Activated T-cell treated with anti-CD3 and anti-CD28 coated beads, Interleukin-2, amount 50 U/mL, for 4 hours (primary cell): ENCODE results near the gene TBC1D32. TPM values are rescaled to one million over a fixed set of nuclear protein-coding genes. Genes with fewer than 3 reads are reported as not detected.
"Not testable (repeated sequence)": the region's sequence is repeated elsewhere in the genome, so short reads cannot be mapped to it uniquely, and the experiment has no call there.

Source experiments
- ATAC-seq, 2 donors: fragments of 200-7000 bp; cut with Tn5 transposase; one replicate each; pipeline ENCODE4 v1.10.0; 2021
- DNase-seq: peaks from one replicate; pipeline ENCODE4 v3.0.0-alpha.2; 2020
- H3K27me3 Mint-ChIP-seq: one replicate; pipeline ENCODE4 v1.8.0; 2021; ENCODE audit warnings: low read depth, mixed read lengths
- H3K36me3 Mint-ChIP-seq: one replicate; pipeline ENCODE4 v1.8.0; 2022; ENCODE audit warnings: mixed read lengths; ENCODE audit not compliant: insufficient read depth
- H3K4me1 Mint-ChIP-seq: one replicate; pipeline ENCODE4 v1.8.0; 2021; ENCODE audit warnings: low read depth, mixed read lengths
- H3K4me3 Mint-ChIP-seq: one replicate; pipeline ENCODE4 v1.8.0; 2021; ENCODE audit warnings: mild to moderate bottlenecking, moderate library complexity, mixed read lengths
- H3K9me3 Mint-ChIP-seq: one replicate; pipeline ENCODE4 v1.8.0; 2021; ENCODE audit warnings: mixed read lengths
- total RNA-seq, 3 donors: library from RNA; stranded (reverse); gene quantifications; one replicate each; pipeline ENCODE4 v1.2.1, GENCODE V29; 2021

TBC1D32 gene, protein sequence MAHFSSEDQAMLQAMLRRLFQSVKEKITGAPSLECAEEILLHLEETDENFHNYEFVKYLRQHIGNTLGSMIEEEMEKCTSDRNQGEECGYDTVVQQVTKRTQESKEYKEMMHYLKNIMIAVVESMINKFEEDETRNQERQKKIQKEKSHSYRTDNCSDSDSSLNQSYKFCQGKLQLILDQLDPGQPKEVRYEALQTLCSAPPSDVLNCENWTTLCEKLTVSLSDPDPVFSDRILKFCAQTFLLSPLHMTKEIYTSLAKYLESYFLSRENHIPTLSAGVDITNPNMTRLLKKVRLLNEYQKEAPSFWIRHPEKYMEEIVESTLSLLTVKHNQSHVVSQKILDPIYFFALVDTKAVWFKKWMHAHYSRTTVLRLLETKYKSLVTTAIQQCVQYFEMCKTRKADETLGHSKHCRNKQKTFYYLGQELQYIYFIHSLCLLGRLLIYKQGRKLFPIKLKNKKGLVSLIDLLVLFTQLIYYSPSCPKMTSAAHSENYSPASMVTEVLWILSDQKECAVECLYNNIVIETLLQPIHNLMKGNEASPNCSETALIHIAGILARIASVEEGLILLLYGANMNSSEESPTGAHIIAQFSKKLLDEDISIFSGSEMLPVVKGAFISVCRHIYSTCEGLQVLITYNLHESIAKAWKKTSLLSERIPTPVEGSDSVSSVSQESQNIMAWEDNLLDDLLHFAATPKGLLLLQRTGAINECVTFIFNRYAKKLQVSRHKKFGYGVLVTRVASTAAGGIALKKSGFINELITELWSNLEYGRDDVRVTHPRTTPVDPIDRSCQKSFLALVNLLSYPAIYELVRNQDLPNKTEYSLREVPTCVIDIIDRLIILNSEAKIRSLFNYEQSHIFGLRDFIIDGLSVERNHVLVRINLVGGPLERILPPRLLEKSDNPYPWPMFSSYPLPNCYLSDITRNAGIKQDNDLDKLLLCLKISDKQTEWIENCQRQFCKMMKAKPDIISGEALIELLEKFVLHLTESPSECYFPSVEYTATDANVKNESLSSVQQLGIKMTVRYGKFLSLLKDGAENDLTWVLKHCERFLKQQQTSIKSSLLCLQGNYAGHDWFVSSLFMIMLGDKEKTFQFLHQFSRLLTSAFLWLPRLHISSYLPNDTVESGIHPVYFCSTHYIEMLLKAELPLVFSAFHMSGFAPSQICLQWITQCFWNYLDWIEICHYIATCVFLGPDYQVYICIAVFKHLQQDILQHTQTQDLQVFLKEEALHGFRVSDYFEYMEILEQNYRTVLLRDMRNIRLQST
- total RNA-seq: 1 to 10 TPM; 2.4 to 3.5 (median 3.2) TPM

DNA sequence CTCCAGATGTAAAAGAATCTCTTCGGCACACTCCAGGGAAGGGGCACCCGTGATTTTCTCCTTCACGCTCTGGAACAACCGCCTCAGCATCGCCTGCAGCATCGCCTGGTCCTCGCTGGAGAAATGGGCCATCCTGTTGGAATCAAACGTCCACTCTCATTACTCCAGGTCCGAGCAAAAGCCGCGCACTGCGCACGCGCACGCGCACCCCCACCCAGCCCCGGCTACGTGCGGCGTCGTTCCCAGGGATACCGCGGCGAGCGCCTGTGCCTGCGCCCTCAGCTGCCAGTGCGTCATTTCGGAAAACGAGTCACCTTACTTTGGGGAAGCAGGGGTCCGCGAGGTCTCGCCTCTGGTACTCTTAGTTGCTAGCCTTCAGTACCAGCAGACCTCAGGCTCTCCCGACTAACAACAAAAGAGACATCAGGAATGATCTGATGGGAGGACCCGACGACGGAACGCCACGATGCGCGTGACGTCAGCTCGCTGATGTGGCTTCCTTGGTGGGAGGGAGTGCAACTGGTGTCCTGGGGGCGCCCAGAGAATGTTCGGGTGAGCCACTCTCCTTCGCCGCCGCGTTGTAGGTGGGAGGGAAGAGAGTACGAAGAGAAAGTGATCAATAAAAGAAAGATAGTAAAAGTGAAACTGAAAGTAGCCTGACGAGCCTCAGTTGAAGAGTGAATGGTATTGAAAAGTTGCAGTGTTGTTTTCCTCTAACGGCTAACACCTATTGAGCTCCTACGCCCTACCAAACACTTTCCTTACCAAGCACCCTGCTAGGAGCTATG lies at the start of gene TBC1D32:
TBC1D32 (minus strand) TSS at position 182 of the 788 bp plus-strand sequence; CDS start at position 132, 50 bp downstream.
- peak; percentile 91 to 92 for ATAC-seq
- Mint-ChIP-seq H3K36me3 (no peaks in the 10 kb centered on the region), H3K4me3 (peak within 1 kb of the TSS; percentile 92), H3K9me3 (no peaks in the 10 kb centered on the region), H3K4me1 (peaks cover 25% of the 10 kb centered on the region), H3K27me3 (peaks cover 2% of the 10 kb centered on the region)
- DNase-seq: peak; percentile 85

DNA sequence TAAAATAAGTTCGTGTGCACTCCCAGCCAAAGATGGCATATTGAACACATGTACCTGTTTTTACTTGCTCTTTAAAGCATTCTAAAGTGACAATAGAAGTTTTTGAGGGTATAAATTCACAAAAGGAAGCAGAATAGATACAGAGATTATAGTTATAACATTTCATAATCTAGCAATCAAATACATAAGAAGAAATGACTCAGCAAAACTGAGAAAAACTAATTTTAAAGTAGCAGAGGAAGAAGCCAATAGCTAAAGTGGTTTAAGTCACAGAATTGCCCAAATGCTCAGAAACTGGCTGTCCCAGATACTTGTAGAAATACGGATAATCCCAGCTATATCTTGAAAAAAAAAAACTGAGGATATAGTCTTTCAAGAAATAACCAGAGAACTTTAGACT lies 49.2 kb upstream of the TBC1D32 start:
- H3K36me3 Mint-ChIP-seq: no peaks in the 10 kb centered on the region
- ATAC-seq: no peak
- no peaks in the 10 kb centered on the region for H3K4me1 Mint-ChIP-seq
- no peak for DNase-seq
- H3K9me3 Mint-ChIP-seq: no peaks in the 10 kb centered on the region
- peaks cover 4% of the 10 kb centered on the region for H3K27me3 Mint-ChIP-seq
- H3K4me3 Mint-ChIP-seq: no peak overlapping the region

DNA sequence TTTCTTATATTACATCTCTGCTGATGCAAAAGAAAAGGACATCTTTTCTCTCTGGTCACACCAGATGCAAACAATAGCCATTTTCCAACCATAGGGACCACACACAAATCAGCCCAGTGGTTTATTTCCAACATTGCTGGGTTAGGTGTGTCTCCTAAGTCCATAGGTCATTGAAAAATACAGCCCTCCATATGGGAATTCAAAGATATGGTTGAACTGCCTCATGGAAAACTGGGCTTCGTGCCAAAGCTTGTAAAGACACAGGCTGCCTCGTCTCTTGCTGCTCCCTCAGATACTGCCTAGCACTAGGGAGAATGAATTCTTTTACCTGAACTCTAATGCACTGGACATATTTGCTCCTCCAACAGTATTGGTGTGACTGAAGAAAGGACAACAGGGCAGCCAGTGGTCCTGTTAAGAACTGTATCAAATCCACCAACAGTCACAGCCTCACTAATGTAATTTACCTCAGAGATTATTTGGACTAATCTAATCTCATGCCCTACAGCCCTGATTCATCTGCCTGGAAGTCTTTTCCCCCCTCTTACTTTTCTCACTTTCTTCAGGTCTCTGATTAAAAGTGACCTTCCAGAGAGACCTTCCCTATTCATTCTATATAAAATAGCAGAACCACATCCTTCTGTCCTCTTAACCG lies 48.3 kb upstream of the TBC1D32 start:
- Mint-ChIP-seq H3K4me1 (no peaks in the 10 kb centered on the region), H3K36me3 (no peaks in the 10 kb centered on the region), H3K4me3 (no peak overlapping the region), H3K9me3 (no peaks in the 10 kb centered on the region), H3K27me3 (peaks cover 4% of the 10 kb centered on the region)
- DNase-seq (no peak), ATAC-seq (no peak)

DNA sequence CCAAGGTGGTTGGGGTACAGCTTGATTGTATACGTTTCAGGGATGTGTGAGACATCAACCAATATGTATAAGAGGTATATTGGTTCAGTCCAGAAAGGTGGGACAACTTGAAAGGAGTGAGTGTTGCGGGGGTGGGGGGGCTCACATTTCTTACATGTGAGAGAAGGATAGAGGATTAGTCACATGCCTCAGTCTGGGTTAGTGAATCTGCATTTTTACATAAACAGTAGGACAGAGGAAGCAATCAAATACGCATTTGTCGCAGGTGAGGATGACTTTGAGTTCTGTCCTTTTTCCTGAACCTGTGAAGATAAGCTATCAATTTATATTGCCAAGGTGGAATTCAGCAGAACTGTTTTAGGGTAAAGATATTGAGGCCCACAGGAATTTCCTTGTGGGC lies 42.1 kb upstream of the TBC1D32 start:
- H3K9me3 Mint-ChIP-seq: no peaks in the 10 kb centered on the region
- ATAC-seq (no peak), DNase-seq (no peak)
- H3K4me1 Mint-ChIP-seq: no peaks in the 10 kb centered on the region
- no peak overlapping the region for H3K4me3 Mint-ChIP-seq
- H3K36me3 Mint-ChIP-seq: no peaks in the 10 kb centered on the region
- peaks cover 4% of the 10 kb centered on the region for H3K27me3 Mint-ChIP-seq

DNA sequence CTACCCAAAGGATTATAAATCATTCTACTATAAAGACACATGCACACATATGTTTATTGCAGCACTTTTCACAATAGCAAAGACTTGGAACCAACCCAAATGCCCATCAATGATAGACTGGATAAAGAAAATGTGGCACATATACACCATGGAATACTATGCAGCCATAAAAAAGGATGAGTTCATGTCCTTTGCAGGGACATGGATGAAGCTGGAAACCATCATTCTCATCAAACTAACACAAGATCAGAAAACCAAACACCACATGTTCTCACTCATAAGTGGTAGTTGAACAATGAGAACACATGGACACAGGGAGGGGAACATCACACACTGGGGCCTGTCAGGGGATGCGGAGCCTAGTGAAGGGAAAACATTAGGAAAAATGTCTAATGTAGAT lies 39.9 kb upstream of the TBC1D32 start:
- H3K36me3 Mint-ChIP-seq, H3K4me3 Mint-ChIP-seq, ATAC-seq, H3K9me3 Mint-ChIP-seq, H3K27me3 Mint-ChIP-seq, DNase-seq, H3K4me1 Mint-ChIP-seq: not testable (repeated sequence)

DNA sequence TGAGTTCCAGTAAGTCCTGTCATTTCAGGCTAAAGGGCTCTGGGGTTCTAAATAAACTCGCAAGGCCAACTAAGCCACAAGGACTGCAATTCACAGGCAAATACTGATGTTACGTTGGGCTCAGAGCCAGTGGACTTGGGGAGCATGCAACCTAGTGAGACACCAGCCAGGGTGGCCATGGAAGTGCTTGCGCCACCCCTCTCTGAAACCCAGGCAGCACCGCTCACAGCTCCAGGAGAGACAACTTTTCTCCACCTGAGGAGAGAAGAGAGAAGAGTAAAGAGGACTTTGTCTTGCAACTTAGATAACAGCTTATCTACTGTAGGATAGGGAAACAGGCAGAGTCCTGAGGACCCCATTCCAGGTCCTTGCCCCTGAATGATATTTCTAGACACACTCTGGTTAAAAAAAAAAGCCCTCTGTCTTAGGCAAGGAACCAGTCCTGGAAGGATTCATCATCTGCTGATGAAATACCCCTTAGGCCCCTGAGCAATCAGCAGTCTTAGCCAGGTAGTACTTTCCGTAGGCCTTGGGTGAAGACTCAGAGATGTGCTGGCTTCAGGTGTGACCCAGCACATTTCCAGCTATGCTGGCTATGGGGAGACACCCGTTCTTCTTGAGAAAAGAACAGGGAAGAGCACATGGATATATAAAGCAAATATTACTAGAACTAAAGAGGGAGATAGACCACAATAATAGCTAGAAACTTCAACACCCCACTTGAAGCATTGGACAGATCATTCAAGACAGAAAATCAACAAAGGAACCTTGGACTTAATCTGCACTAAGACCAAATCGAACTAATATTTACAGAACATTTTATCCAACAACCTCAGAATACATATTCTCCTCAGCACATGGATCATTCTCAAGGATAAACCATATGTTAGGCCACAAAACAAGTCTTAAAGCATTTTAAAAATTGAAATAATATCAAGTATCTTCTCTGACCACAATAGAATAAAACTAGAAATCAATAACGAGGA lies 31.5 kb upstream of the TBC1D32 start:
- Mint-ChIP-seq H3K36me3 (no peaks in the 10 kb centered on the region), H3K9me3 (no peaks in the 10 kb centered on the region), H3K27me3 (peaks cover 11% of the 10 kb centered on the region), H3K4me3 (no peak overlapping the region), H3K4me1 (no peaks in the 10 kb centered on the region)
- DNase-seq: no peak
- ATAC-seq: no peak

DNA sequence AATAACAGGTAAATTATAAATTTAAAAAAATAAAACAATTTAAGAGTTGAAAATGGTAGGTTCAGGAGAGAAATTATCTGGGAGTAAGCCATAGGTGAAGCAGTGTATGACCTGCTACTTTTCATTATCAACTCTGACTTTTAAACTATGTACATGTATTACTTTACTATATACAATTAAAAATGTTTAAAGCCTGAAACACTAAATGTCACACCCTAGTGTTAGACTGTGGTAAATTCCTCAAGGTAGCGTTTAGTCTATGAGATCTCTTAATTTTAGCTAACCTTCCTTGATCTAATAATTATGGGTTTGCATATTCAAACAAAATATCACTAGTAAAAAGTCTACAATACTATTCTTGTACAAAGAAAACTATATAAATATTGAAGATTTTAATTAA lies 22.3 kb upstream of the TBC1D32 start:
- DNase-seq (no peak), ATAC-seq (no peak)
- H3K4me1 Mint-ChIP-seq: no peaks in the 10 kb centered on the region
- no peaks in the 10 kb centered on the region for H3K36me3 Mint-ChIP-seq
- H3K9me3 Mint-ChIP-seq: no peaks in the 10 kb centered on the region
- peaks cover 28% of the 10 kb centered on the region for H3K27me3 Mint-ChIP-seq
- H3K4me3 Mint-ChIP-seq: no peak overlapping the region

DNA sequence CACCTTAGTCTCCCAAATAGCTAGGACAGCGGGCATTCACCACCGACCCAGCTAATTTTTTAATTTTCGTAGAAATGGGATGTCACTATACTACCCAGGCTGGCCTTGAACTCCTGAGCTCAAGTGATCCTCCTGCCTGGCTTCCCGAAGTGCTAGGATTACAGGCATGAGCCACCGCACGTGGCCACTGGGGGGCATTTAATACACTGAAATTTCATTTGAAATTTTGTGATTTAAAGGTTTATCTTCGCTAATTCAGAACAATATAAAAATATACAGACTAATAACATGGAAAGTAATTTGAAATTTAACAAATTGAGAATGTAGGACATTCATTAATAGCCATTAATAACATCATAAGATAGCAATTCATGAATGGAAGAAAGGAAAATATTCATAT lies 20.5 kb upstream of the TBC1D32 start:
- H3K9me3 Mint-ChIP-seq: no peaks in the 10 kb centered on the region
- no peaks in the 10 kb centered on the region for H3K36me3 Mint-ChIP-seq
- no peaks in the 10 kb centered on the region for H3K4me1 Mint-ChIP-seq
- DNase-seq (no peak), ATAC-seq (no peak)
- H3K27me3 Mint-ChIP-seq: peaks cover 20% of the 10 kb centered on the region
- H3K4me3 Mint-ChIP-seq: no peak overlapping the region

DNA sequence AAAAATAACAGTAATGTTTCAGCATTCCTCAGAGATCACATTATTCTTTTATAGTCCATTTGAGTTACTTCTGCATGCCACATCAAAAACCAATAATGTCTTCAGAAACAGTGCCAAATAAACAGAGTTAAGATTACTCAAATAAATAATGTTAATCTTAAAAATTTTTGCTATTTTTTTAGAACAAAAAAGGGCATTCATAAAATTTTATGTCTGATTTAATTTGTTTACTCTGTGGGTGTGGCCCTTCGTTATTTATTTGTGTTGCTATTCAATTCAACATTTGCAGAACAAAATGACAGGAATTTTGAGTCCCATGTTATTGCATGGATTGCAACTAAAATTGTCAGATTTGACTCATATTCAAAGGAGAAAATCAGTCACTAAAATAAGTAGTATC lies 18.7 kb upstream of the TBC1D32 start:
- ATAC-seq (no peak), DNase-seq (no peak)
- Mint-ChIP-seq H3K27me3 (peaks cover 20% of the 10 kb centered on the region), H3K4me3 (no peak overlapping the region), H3K36me3 (no peaks in the 10 kb centered on the region), H3K4me1 (no peaks in the 10 kb centered on the region), H3K9me3 (no peaks in the 10 kb centered on the region)

DNA sequence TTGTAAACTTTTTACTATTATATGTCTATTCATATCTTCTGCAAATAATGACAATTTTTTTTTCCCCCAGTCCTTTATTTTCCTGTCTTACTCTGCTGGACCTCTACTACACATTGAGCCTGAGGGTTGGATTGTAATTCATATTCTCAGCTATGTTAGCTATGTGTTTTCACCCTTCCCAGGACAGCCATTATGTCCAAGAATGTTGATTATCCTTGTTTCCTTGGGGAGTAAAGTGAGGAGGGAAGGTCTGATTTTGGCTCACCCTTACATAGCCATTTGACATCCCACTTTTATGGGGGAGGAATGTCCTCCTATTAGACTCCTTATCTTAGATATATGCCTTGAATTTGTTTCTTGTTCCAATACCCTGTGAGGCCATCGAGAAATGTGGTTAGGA lies 17.6 kb upstream of the TBC1D32 start:
- H3K9me3 Mint-ChIP-seq: no peaks in the 10 kb centered on the region
- no peak for ATAC-seq

DNA sequence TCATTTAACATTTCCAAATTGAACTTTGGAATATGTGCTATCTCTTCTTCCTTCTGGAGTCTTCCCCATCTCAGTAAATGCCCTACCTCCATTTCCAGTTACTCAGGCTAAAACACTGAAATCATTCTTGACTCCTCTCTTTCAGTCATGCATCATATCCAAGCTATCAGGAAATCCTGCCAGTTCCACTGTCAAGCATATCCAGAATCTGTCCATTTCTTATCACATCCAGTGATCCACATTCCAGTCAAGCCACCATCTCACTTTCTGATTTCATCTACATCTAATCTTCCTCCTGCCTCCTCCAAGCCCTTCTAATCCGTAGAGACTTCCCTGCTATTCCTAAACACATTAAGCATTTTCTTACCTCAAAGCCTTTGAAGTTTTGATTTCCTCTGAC lies 15.3 kb upstream of the TBC1D32 start:
- Mint-ChIP-seq H3K27me3 (peaks cover 27% of the 10 kb centered on the region), H3K36me3 (no peaks in the 10 kb centered on the region), H3K4me1 (no peaks in the 10 kb centered on the region), H3K9me3 (no peaks in the 10 kb centered on the region), H3K4me3 (no peak overlapping the region)
- DNase-seq: no peak
- no peak for ATAC-seq

More for the DNA sequence above, 17.6 kb upstream of the TBC1D32 start:
- DNase-seq: no peak
- peaks cover 20% of the 10 kb centered on the region for H3K27me3 Mint-ChIP-seq
- no peak overlapping the region for H3K4me3 Mint-ChIP-seq
- no peaks in the 10 kb centered on the region for H3K36me3 Mint-ChIP-seq
- no peaks in the 10 kb centered on the region for H3K4me1 Mint-ChIP-seq

DNA sequence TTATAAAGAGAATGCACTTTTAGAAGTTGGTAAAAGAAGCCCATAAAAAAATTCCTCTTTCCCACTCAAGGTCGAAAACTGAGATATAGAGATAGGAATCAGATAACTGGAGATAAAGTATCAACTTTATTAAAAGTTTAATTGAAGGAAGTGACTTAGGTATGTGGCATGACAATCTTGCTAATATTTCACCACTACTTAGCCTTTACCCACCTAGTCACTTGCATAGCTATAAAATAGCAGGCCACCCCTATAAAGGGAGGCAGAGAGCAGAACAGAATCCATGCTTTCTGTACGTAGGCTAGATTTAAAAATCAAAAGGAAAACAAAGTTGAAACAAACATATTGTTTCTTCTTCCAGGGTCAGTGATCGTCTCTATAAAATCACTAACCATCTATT lies 13.2 kb upstream of the TBC1D32 start:
- Mint-ChIP-seq H3K36me3 (no peaks in the 10 kb centered on the region), H3K4me1 (no peaks in the 10 kb centered on the region), H3K4me3 (no peak overlapping the region), H3K27me3 (peaks cover 24% of the 10 kb centered on the region), H3K9me3 (no peaks in the 10 kb centered on the region)
- DNase-seq (no peak), ATAC-seq (no peak)
